ENCODE results near the gene SOX6. TPM values are rescaled to one million over a fixed set of nuclear protein-coding genes. Genes with fewer than 3 reads are reported as not detected.

The SOX6 gene
- total RNA-seq, 1 experiment from 2014 or later, result not detected

GRCh38 chr11:16317712-16318111, 38.6 kb downstream of the SOX6 start:
- no peak overlapping the region for H3T11ph ChIP-seq (ENCODE audit: low read length)
- WGBS (ENCODE audit: extremely low coverage, insufficient read length, low lambda C conversion rate), result no CpG with 5 or more reads among the region's 1 CpG
- no peak overlapping the region for H2BK20ac ChIP-seq (ENCODE audit: low read depth, low read length, poor library complexity, severe bottlenecking)
- no peaks in the 10 kb centered on the region for H3K9me3 ChIP-seq (ENCODE audit: control insufficient read depth, low read depth, low read length)
- H3K14ac ChIP-seq (ENCODE audit: insufficient read depth, low read length), result no peak overlapping the region
- Mint-ChIP-seq H3K27ac (no peak overlapping the region), H3K27me3 (ENCODE audit: low read depth) (peaks cover 4% of the 10 kb centered on the region; the same call in 1 of the 2 replicates), H3K4me3 (no peak overlapping the region), H3K36me3 (ENCODE audit: insufficient read depth in 1 of 3, low read depth in 3 of 3) (no peaks in the 10 kb centered on the region), H3K4me1 (no peaks in the 10 kb centered on the region), H3K9me3 (no peaks in the 10 kb centered on the region)
- H2BK12ac ChIP-seq (ENCODE audit: insufficient read length, low read depth, low read length), result no peak overlapping the region
- no peak overlapping the region for H3K18ac ChIP-seq (ENCODE audit: insufficient read length, low read depth, low read length)
- no peak overlapping the region for H4K91ac ChIP-seq (ENCODE audit: insufficient read length, low read depth, low read length)
- H3K79me1 ChIP-seq (ENCODE audit: insufficient read depth, low read depth, low read length, poor library complexity, severe bottlenecking), result no peaks in the 10 kb centered on the region
- H3K23ac ChIP-seq (ENCODE audit: insufficient read length, low read depth, low read length), result no peak overlapping the region
- H3K27me3 ChIP-seq (ENCODE audit: insufficient read depth, low read length), result no peaks in the 10 kb centered on the region
- no peak overlapping the region for H2BK5ac ChIP-seq (ENCODE audit: insufficient read length, low read length)
- DNase-seq, result no peak
- no peak overlapping the region for H4K5ac ChIP-seq (ENCODE audit: insufficient read length, low read depth, low read length)
- H3K4ac ChIP-seq (ENCODE audit: low read depth, low read length), result no peak overlapping the region
- H3K4me1 ChIP-seq (ENCODE audit: insufficient read depth, low read length), result no peaks in the 10 kb centered on the region
- no peak overlapping the region for H2AFZ ChIP-seq (ENCODE audit: low read length)
- H3K79me2 ChIP-seq (ENCODE audit: insufficient read depth, low read length), result no peaks in the 10 kb centered on the region
- no peak overlapping the region for H2AK5ac ChIP-seq (ENCODE audit: insufficient read length, low read length)
- no peak overlapping the region for H3K4me2 ChIP-seq (ENCODE audit: insufficient read depth, insufficient read length, low read length)
- no peak overlapping the region for H3K27ac ChIP-seq (ENCODE audit: insufficient read length, low read depth, low read length)
- no peak overlapping the region for H2BK15ac ChIP-seq (ENCODE audit: low read depth, low read length)
- H4K8ac ChIP-seq (replicated peaks; ENCODE audit: insufficient read length, low read depth, low read length), result no peak overlapping the region
- no peak overlapping the region for H2BK120ac ChIP-seq (ENCODE audit: low read depth, low read length, poor library complexity, severe bottlenecking)
- no peak overlapping the region for H3K56ac ChIP-seq (ENCODE audit: insufficient read length, low read depth, low read length)
- H4K20me1 ChIP-seq (ENCODE audit: control insufficient read depth, insufficient read depth, insufficient read length), result no peaks in the 10 kb centered on the region
- no peak overlapping the region for H3K9ac ChIP-seq (ENCODE audit: extremely low read depth, insufficient read length, low read length)
- no peaks in the 10 kb centered on the region for H3K23me2 ChIP-seq (ENCODE audit: insufficient read length, low read depth, low read length, poor library complexity, severe bottlenecking)
- no peak for TF ChIP-seq CTCF (conservative IDR thresholded peaks at IDR 0.05)
